Spleen (tissue), 11 donors: ENCODE measurements around the gene ENPP1. TPM values are rescaled to one million over a fixed set of nuclear protein-coding genes. Genes with fewer than 3 reads are reported as not detected.

Experiments used
- DNase-seq: peaks from one replicate; pipeline ENCODE4 v3.0.0-alpha.2; 2020
- H3K27ac ChIP-seq, 8 donors: fragments of 200-600 bp; sonication (generic) in 7 of 8; 1 replicate in 4 of 8; 2 replicates in 4 of 8; pipeline versions ENCODE4 v1.5.0 to v1.8.0; 2016 to 2021; ENCODE audit warnings: inconsistent platforms in 4 of 8, mild to moderate bottlenecking in 4 of 8, moderate library complexity in 1 of 8
- H3K27me3 ChIP-seq, 7 donors: fragments of 200-600 bp; sonication (generic) in 6 of 7; replicated peaks in 1 of 7; 1 replicate in 4 of 7; 2 replicates in 3 of 7; pipeline versions ENCODE4 v1.5.0 to v1.8.0; 2016 to 2021; ENCODE audit warnings: inconsistent platforms in 3 of 7, mild to moderate bottlenecking in 1 of 7
- H3K36me3 ChIP-seq, 6 donors: fragments of 200-600 bp; sonication (generic) in 5 of 6; 1 replicate in 4 of 6; 2 replicates in 2 of 6; pipeline versions ENCODE4 v1.5.0 to v1.8.0; 2016 to 2021; ENCODE audit warnings: inconsistent platforms in 2 of 6
- H3K4me1 ChIP-seq, 6 donors: fragments of 200-600 bp; sonication (generic) in 5 of 6; 1 replicate in 3 of 6; 2 replicates in 3 of 6; pipeline versions ENCODE4 v1.5.0 to v1.8.0; 2016 to 2021; ENCODE audit warnings: inconsistent platforms in 3 of 6
- H3K4me3 ChIP-seq, 8 donors: fragments of 200-600 bp; sonication (generic) in 7 of 8; 1 replicate in 4 of 8; 2 replicates in 4 of 8; pipeline versions ENCODE4 v1.5.0 to v1.8.0; 2016 to 2021; ENCODE audit warnings: inconsistent platforms in 4 of 8, mild to moderate bottlenecking in 4 of 8, moderate library complexity in 2 of 8
- H3K9me3 ChIP-seq, 8 donors: fragments of 200-600 bp; sonication (generic) in 7 of 8; 1 replicate in 4 of 8; 2 replicates in 4 of 8; pipeline versions ENCODE4 v1.5.0 to v1.8.0; 2016 to 2021; ENCODE audit warnings: inconsistent platforms in 4 of 8
- POLR2A ChIP-seq, 3 donors: fragments of 450-650 bp; IDR thresholded peaks; one replicate each; pipeline ENCODE4 v1.5.1; 2017; ENCODE audit warnings: antibody characterized with exemption in 3 of 3, mild to moderate bottlenecking in 1 of 3
- POLR2AphosphoS5 ChIP-seq, 3 donors: sonication (generic); formaldehyde crosslinking; IDR thresholded peaks; one replicate each; pipeline ENCODE4 v1.5.1; 2017; ENCODE audit warnings: antibody characterized with exemption in 3 of 3
- WGBS, 5 donors: extraction: QIAGEN DNeasy Blood & Tissue Kit in 3 of 5; methylation state at CpG; one replicate each; pipeline versions ENCODE4 v1.1.5 to v1.1.7; 2013 to 2018; 5-methylcytosine and 5-hydroxymethylcytosine counted together
- intact Hi-C: fragments of 100-400 bp; cut with DNase I; formaldehyde crosslinking; loops from one replicate; pipeline ENCODE4 v1.15.0; 2023; ENCODE audit warnings: low total_unique reads
- polyA plus RNA-seq, 3 donors: library from polyadenylated mRNA; stranded (reverse); fragments of 200-250 nt; gene quantifications; one replicate each; pipeline ENCODE4 v1.2.1, GENCODE V29; 2013
- total RNA-seq, 7 donors: library from RNA; depleted of rRNA in 3 of 7; stranded (reverse); fragments of >200 nt in 3 of 7; fragmentation: NEBNext Ultra II Directional in 4 of 7; extraction: Animal tissue kit (Norgen Biotek cat#: 25700) in 4 of 7; gene quantifications; one replicate each; pipeline versions ENCODE4 v1.1.0 to v1.2.1, GENCODE V29; 2016 to 2021
- TF ChIP-seq, protein P1 (sequence below), 11 experiments: fragments of 200-600 bp in 7 of 11; fragments of 450-650 bp in 4 of 11; sonication (generic) in 4 of 11; IDR thresholded peaks in 8 of 11; conservative IDR thresholded peaks in 3 of 11; 1 replicate in 7 of 11; 2 replicates in 4 of 11; pipeline versions ENCODE4 v1.4.0 to v1.8.0; 2016 to 2021; ENCODE audit warnings: antibody characterized with exemption in 11 of 11, inconsistent platforms in 4 of 11, mild to moderate bottlenecking in 1 of 11
- donor health status: healthy with polysubstance abuse.
- donor health status: DM: no; HTN: no; CAD: no; lungs with moderate emphysema.
- donor health status: DM: no; HTN: no; CAD: no.
- donor health status: Bipolar disorder and iron deficiency.
- donor health status: healthy.
- donor health status: DM: no; HTN: no; CAD: no.
- donor health status: DM: yes; HTN: yes; CAD: no.

The ENPP1 gene
- total and polyA plus RNA-seq, 10 donors = 0.46 to 10.6 (median 2.9) TPM

DNA sequence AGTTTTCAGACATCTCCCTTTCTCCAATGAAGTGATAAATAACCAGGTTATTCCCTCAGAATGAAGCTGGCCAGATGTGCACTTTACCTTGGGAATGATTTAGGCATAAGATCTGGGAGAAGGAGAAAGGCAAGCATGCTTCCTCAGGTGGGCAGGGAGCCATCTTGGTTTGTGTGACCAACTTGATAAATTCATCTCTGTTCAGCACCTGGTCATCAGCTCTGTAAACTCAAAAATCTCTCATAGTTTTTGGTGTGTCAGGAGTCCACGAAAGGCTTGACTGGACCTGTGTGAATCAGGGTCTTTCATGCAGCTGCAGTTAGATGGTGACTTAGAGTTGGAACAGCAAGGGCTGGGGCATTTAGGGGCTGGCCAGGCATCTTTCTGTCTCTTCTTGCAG is 24.5 kb downstream of the ENPP1 start:
- Histone ChIP-seq H3K9me3 (no peaks in the 10 kb centered on the region), H3K4me1 (no peaks in the 10 kb centered on the region), H3K27ac (no peak overlapping the region), H3K4me3 (no peak overlapping the region), H3K36me3 (no peaks in the 10 kb centered on the region), H3K27me3 (no peaks in the 10 kb centered on the region)
- intact Hi-C loops = no loop called here
- TF ChIP-seq POLR2A (IDR thresholded peaks at IDR 0.05) (no peak), POLR2AphosphoS5 (IDR thresholded peaks at IDR 0.05) (no peak)
- TF ChIP-seq, protein P1, sequence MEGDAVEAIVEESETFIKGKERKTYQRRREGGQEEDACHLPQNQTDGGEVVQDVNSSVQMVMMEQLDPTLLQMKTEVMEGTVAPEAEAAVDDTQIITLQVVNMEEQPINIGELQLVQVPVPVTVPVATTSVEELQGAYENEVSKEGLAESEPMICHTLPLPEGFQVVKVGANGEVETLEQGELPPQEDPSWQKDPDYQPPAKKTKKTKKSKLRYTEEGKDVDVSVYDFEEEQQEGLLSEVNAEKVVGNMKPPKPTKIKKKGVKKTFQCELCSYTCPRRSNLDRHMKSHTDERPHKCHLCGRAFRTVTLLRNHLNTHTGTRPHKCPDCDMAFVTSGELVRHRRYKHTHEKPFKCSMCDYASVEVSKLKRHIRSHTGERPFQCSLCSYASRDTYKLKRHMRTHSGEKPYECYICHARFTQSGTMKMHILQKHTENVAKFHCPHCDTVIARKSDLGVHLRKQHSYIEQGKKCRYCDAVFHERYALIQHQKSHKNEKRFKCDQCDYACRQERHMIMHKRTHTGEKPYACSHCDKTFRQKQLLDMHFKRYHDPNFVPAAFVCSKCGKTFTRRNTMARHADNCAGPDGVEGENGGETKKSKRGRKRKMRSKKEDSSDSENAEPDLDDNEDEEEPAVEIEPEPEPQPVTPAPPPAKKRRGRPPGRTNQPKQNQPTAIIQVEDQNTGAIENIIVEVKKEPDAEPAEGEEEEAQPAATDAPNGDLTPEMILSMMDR (IDR thresholded peaks at IDR 0.05 in 8 of 11, conservative IDR thresholded peaks at IDR 0.05 in 3 of 11) = no peak
- no peak for DNase-seq
- 81 to 100% (median 90%) methylated on average over 1 of the region's 1 CpG for WGBS, 5 donors

DNA sequence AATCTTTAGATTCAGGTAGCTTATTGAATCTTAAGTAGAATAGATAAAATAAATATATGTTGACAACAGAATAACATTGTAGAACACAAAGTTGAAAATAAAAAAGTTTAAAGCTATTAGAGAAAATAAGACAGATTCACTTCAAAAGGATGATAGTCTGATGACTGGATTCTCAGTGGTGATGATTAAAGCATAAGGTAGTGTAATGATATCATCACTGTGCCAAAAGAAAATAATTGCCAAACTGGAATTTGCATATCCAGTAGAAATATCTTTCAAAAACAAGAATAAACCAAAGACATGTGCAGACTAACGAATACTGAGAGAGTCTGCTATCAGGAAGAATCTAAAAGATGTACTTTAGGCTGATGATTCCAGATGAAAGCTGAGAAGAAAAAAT is 30.2 kb downstream of the ENPP1 start:
- no peaks in the 10 kb centered on the region for H3K9me3 ChIP-seq
- TF ChIP-seq, protein P1 (IDR thresholded peaks at IDR 0.05 in 8 of 11, conservative IDR thresholded peaks at IDR 0.05 in 3 of 11) = no peak
- TF ChIP-seq POLR2AphosphoS5 (IDR thresholded peaks at IDR 0.05) = no peak
- TF ChIP-seq POLR2A (IDR thresholded peaks at IDR 0.05) = no peak

DNA sequence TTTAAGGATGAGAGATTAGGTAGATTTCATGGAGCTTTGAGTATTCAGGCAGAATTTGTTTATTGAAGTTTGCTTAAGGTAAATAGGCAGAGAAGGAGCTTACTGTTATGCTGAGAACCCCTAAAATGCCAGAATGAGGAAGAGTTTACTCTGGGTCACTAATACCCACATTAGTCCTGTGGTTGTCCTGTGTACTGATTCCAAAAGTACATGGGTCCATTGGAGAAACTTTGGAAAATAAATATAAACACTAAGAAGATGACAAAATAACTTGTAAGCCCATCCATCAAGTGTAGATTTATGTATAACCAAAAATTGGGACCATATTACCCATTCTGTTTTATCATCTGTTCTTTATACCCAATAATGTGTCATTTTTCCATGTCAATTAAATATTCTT is 31.6 kb downstream of the ENPP1 start:
- Histone ChIP-seq H3K36me3 (no peaks in the 10 kb centered on the region), H3K27ac (no peak overlapping the region), H3K4me3 (no peak overlapping the region), H3K27me3 (peaks cover 0 to 4% (median 0%) of the 10 kb centered on the region in 7 donors), H3K4me1 (no peaks in the 10 kb centered on the region), H3K9me3 (no peaks in the 10 kb centered on the region)
- intact Hi-C loops = no loop called here
- no peak for DNase-seq
- TF ChIP-seq POLR2A (IDR thresholded peaks at IDR 0.05) (no peak), POLR2AphosphoS5 (IDR thresholded peaks at IDR 0.05) (no peak)
- TF ChIP-seq, protein P1 (IDR thresholded peaks at IDR 0.05 in 8 of 11, conservative IDR thresholded peaks at IDR 0.05 in 3 of 11) = no peak

More for the DNA sequence above, 30.2 kb downstream of the ENPP1 start:
- Histone ChIP-seq H3K4me3 (no peak overlapping the region), H3K27ac (no peak overlapping the region), H3K36me3 (no peaks in the 10 kb centered on the region), H3K27me3 (peaks cover 0 to 4% (median 0%) of the 10 kb centered on the region in 7 donors), H3K4me1 (no peaks in the 10 kb centered on the region)
- no peak for DNase-seq
- intact Hi-C loops = no loop called here
- 69 to 85% (median 76%) methylated on average over 1 of the region's 1 CpG for WGBS, 5 donors

DNA sequence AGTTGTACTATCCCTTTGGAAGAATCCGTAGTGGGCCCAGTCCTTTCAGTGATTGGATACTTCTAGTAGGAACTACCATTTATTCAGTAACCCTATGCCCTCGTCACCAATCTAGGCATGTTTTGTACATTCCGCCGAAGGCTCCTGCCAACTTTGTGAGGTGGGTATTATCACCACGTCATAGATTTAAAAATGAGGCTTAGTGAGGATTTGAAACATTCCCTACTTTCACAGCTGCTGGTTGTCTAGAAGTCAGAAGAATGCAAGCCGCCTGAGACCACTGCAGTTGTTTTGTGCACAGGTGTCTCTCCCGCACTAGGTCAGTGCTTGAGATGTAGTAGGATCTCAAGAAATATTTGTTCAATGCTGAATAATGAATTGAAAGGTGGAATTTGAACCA is 32.6 kb downstream of the ENPP1 start:
- Histone ChIP-seq H3K27ac (no peak overlapping the region), H3K27me3 (peaks cover 0 to 4% (median 0%) of the 10 kb centered on the region in 7 donors), H3K36me3 (no peaks in the 10 kb centered on the region), H3K9me3 (no peaks in the 10 kb centered on the region), H3K4me1 (no peaks in the 10 kb centered on the region), H3K4me3 (no peak overlapping the region)
- 87 to 94% (median 91%) methylated on average over 7 of the region's 7 CpGs for WGBS, 5 donors
- no peak for DNase-seq
- TF ChIP-seq, protein P1 (IDR thresholded peaks at IDR 0.05 in 8 of 11, conservative IDR thresholded peaks at IDR 0.05 in 3 of 11) = no peak
- TF ChIP-seq POLR2A (IDR thresholded peaks at IDR 0.05) = no peak
- no peak for TF ChIP-seq POLR2AphosphoS5 (IDR thresholded peaks at IDR 0.05)
- intact Hi-C loops = no loop called here
